Right renal pelvis (tissue), 4 donors: ENCODE data around the gene SUPT4H1. TPM values are rescaled to one million over a fixed set of nuclear protein-coding genes. Genes with fewer than 3 reads are reported as not detected.

Experiments used
- DNase-seq, 4 donors: peaks; one replicate each; pipeline ENCODE4 v3.0.0-alpha.2; 2013; ENCODE audit warnings: low read depth in 4 of 4, low spot score in 3 of 4, missing footprints in 1 of 4
- polyA plus RNA-seq, 4 donors: library from polyadenylated mRNA; unstranded; fragments of 120-200 nt; gene quantifications; one replicate each; pipeline ENCODE4 v1.2.1, GENCODE V29; 2013; ENCODE audit not compliant: insufficient read length in 4 of 4

Gene SUPT4H1
- polyA plus RNA-seq, 4 donors, result 127 to 145 (median 139) TPM

GRCh38 chr17:58321571-58322525 lies 30.2 kb downstream of the SUPT4H1 start:
- no peak for DNase-seq

DNA sequence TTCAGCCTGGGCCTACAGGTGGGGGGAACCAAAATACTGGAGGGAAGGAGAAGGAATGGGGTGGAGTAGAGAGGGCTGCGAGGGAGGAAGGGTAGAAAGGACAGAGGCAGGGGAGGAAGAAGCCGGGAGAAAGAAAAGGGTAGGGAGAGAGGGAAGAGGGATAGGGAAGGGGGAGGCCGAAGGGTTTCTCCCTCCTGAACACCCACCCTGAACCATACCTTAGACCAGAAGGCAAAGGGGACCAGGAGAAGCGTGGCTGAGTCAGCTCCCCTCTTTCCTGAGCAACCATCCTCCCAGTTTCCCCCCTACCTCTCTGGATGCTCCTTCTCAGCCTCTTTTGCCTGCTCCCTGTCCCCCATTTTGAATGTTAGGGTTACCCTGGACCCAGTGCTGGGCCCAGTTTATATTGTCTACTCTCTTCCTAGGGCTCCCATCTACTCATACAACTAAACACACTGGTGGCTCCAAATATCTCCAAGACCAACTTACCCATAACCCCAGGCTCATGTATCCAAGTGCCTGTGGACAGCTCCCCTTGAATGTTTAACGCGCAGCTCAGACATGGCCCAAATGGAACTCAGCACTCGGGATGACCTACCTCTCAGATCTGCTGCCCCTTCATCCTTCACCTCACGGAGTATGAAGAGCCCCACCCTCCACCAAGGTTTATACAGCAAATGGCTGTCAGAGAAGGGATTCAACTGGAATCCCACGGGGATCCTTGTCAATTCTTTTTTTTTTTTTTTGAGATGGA lies 31.3 kb downstream of the SUPT4H1 start:
- DNase-seq, result no peak

GRCh38 chr17:58320163-58320558 lies 31.8 kb downstream of the SUPT4H1 start:
- no peak for DNase-seq

- no peak for DNase-seq
These were observed 32.5 kb downstream of the SUPT4H1 start for GRCh38 chr17:58319173-58320162.

DNA sequence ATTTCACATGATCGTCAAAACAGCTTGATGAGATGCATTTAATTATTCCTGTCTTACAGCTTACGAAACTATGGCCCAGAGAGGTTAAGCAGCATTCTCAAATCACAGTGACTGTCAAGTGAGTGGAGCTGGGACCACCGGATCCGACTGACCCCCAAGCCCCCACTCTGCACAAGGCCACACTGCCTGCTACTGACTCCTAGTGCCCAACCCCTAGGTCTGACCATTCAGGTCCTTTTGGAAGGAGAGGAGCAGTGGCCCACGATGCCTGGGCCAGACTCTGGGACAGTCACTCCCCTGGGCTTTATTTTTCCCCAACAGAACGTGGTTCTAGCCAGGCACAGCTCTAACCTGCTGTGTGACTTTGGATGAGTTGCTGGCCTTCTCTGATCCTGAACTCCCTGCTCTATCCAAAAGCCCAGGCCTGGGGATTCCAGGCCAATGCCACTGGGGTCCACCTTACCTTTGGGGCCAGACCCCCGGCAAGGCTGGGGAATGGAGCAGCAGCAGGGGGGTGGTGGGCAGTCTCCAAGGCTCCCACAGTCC lies 33.3 kb downstream of the SUPT4H1 start:
- DNase-seq, result no peak

DNA sequence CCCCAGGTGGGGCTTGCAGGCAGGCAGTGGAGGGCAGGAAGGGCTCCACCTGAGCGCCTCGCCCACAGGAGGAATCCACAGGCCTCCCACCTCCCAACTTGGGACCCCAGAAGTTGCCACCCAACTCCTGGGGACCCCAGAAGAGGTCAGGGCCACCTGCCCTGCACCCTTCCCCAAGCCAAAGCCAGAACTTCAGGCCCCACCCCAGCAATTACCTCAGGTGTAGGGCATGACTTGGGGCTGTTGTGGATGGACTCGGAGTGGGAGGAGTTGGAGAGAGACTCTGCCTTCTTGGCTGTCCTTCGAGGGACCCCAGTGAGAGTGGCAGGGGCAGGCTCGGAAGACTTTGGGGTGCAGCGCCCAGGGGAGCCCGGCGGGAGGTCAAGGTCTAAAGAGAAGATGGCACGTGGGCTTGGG lies 33.9 kb downstream of the SUPT4H1 start:
- no peak for DNase-seq

GRCh38 chr17:58317421-58318064 lies 34.5 kb downstream of the SUPT4H1 start:
- no peak for DNase-seq

- no peak for DNase-seq
These were observed 35.6 kb downstream of the SUPT4H1 start for GRCh38 chr17:58316260-58316960.

DNA sequence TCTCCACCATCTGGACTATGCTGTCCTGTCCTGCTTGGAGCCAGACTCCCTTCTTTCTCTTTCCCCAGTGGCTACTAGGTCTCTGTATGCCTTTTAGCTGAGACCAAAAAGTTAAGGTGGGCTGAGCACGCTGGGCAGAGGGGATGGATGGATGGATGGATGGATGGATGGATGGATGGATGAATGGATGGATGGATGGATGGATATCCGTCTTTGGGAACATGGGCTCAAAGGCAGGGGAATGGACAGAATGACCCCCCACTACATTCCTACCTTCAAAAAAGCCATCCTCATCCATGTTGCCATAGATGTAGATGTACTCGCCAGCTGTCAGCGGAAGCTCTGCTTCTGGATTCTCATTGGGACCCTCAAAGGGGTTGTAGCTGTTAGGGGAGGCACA lies 36.3 kb downstream of the SUPT4H1 start:
- DNase-seq, result no peak

DNA sequence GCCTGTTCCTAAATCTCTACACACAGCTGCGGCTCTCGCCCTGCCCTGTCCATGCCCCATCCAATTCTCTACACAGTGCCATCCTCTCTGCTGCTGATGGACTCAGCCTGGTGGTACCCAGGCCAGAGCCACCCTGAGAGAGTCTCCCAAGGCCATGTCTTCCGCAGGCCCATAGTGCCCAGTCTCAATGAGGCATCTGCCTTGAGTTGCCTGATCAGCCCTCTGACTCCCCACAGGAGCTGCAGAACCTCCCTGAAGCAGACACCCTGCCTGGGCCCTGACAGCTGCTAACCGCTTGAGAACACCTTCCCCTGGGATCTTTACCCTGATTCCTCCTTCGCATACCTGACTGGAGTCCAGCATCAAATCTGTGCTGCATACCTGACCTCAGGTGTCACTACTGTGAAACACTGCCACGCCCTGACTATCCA lies 36.7 kb downstream of the SUPT4H1 start:
- DNase-seq, result no peak

DNA sequence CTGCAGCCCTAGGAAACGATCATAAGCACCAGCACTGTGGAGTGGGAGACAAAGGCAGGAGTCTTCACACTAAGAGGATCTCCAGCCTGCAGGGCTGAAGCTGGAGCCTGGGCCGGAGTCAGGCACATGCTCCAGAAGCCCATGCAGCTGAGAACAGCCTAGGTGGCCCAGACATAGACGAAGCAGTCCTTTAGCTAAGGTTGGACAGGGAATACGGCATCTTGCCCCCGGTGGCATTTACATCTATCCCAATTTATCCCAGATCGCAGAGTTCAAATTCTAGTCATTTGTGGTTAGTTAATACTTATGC lies 37.3 kb downstream of the SUPT4H1 start:
- no peak for DNase-seq

GRCh38 chr17:58313815-58314705 lies 37.9 kb downstream of the SUPT4H1 start:
- DNase-seq, result no peak

DNA sequence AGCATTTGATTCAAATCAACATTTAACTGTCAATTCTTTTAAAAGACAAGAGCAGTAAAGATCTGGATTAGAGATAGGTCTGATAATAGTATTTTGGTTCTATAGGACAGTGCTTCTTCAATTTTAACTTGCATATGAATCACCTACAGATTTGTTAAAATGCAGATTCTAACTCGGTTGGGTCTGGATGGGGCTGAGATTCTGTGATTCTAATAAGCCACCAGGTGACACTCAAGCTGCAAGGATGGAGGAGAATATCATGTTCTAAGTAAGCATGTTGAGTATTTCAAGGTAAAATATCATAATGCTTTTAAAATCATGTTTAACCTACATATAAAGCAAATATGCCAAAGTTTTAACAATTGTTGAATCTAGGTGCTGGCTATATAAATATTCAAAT lies 39.2 kb downstream of the SUPT4H1 start:
- DNase-seq, result no peak

GRCh38 chr17:58312021-58312630 lies 39.9 kb downstream of the SUPT4H1 start:
- DNase-seq, result no peak

- no peak for DNase-seq
These were observed 40.5 kb downstream of the SUPT4H1 start for GRCh38 chr17:58311429-58311894.

DNA sequence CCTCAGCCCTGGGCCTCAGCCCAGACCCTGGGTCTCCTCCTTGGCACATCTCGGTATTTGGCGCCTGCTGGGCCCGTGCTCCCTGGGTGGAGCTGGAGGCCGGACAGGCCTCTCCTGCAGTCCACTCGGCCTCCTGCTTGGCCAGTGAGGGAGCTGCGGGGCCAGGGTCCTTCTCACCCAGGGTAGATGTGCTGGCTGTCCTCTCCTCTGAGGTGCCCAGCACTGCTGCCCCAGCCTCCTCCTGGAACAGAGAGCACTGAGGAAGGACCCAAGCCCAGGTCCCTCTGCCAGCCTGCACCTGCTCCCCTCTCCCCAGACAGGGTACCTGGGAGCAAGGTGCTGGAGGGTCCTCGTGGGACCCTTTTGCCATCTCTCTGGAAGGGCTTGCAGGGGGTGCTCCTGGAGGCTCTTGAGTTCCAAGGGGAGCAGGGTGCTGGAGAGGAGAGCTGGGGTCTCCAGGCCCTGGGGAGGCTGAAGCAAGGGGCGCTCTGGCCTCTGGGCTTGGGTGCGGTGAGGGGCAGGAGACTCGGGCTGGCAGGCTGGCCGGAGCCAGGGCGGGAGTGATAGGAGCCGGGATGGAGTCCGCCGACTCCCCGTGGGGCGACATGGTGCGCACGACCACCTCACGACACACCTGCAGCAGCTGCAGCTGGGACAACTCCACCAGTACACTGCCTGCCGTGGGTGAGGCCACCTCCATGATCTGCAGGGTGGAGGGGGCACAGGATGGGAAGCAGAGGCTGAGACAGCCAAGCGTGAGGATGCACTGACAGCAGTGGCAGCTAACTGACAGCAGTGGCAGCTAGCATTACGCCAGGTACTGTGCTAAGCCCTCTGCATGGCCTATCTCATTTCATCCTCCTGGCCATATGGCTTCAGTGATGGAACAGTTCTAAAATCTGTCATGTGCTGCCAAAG lies 41.2 kb downstream of the SUPT4H1 start:
- no peak for DNase-seq

DNA sequence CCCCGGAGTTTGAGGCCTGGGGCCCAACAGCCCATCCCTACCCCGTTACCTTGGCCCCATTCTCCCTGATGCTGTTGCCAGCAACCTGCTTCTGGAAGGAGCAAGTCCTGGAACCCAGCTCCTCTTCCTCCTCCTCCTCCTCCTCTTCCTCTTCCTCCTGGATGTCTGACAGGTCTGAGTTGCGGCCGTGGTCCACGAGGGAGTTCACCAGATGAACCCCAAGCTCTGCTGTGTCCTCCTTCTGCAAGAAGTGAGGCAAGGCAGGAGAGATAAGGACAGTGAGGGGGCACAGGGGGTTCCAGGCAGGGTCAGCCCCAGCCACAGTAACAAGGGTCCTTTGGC lies 42.1 kb downstream of the SUPT4H1 start:
- no peak for DNase-seq
